Hepatic stellate cell (primary cell): ENCODE results near the gene MAGEB3.
"Not testable (repeated sequence)": the region's sequence is repeated elsewhere in the genome, so short reads cannot be mapped to it uniquely, and the experiment has no call there.

Experiments
- DNase-seq: peaks from one replicate; pipeline ENCODE4 v3.0.0; 2011; ENCODE audit warnings: low spot score

MAGEB3 gene

GRCh38 chrX:30230395-30230794 is at the start of gene MAGEB3:
MAGEB3 (plus strand) TSS chrX:30230657; CDS start chrX:30235925, 5,268 bp downstream.
- no peak for DNase-seq

- no peak for DNase-seq
Measured at GRCh38 chrX:30181353-30181752, 49.1 kb upstream of the MAGEB3 start.

- DNase-seq = no peak
Measured at GRCh38 chrX:30183554-30183953, 46.9 kb upstream of the MAGEB3 start.

- no peak for DNase-seq
Measured at GRCh38 chrX:30190426-30190825, 40.0 kb upstream of the MAGEB3 start.

- not testable (repeated sequence) for DNase-seq
Measured at GRCh38 chrX:30193910-30194309, 36.5 kb upstream of the MAGEB3 start.

- no peak for DNase-seq
Measured at GRCh38 chrX:30196322-30196721, 34.1 kb upstream of the MAGEB3 start.

- DNase-seq = no peak
Measured at GRCh38 chrX:30212172-30212571, 18.3 kb upstream of the MAGEB3 start.

GRCh38 chrX:30215357-30215843 is 15.1 kb upstream of the MAGEB3 start, which contains the start of gene MAGEB2:
MAGEB2 (plus strand) TSS chrX:30215563; CDS start chrX:30218581, 3,018 bp downstream.
- DNase-seq = no peak

GRCh38 chrX:30217465-30217864 is 13.0 kb upstream of the MAGEB3 start:
- no peak for DNase-seq

- no peak for DNase-seq
Measured at GRCh38 chrX:30219372-30219771, 11.1 kb upstream of the MAGEB3 start.

- no peak for DNase-seq
Measured at GRCh38 chrX:30220661-30221060, 9.8 kb upstream of the MAGEB3 start.

- DNase-seq = no peak
Measured at GRCh38 chrX:30224536-30224935, 5.9 kb upstream of the MAGEB3 start.

- no peak for DNase-seq
Measured at GRCh38 chrX:30228526-30228925, 1.9 kb upstream of the MAGEB3 start.

GRCh38 chrX:30241724-30242415 is 11.4 kb downstream of the MAGEB3 start, which contains the start of gene MAGEB4:
MAGEB4 (plus strand) TSS chrX:30242000; CDS start chrX:30242136, 136 bp downstream.
- DNase-seq = no peak

- no peak for DNase-seq
Measured at GRCh38 chrX:30246769-30247489, 16.5 kb downstream of the MAGEB3 start, which contains the start of gene MAGEB1. MAGEB1 (plus strand) TSS chrX:30247146; CDS start chrX:30250494, 3,348 bp downstream.

GRCh38 chrX:30248854-30249253 is 18.4 kb downstream of the MAGEB3 start:
- DNase-seq = no peak

- no peak for DNase-seq
Measured at GRCh38 chrX:30253257-30253656, 22.8 kb downstream of the MAGEB3 start.

- DNase-seq = no peak
Measured at GRCh38 chrX:30259927-30260326, 29.5 kb downstream of the MAGEB3 start.

GRCh38 chrX:30261012-30261411 is 30.6 kb downstream of the MAGEB3 start:
- no peak for DNase-seq

- DNase-seq = no peak
Measured at GRCh38 chrX:30262763-30263162, 32.3 kb downstream of the MAGEB3 start.

- no peak for DNase-seq
Measured at GRCh38 chrX:30270639-30271038, 40.2 kb downstream of the MAGEB3 start.

- DNase-seq = no peak
Measured at GRCh38 chrX:30275498-30275897, 45.0 kb downstream of the MAGEB3 start.

- no peak for DNase-seq
Measured at GRCh38 chrX:30278365-30278764, 47.9 kb downstream of the MAGEB3 start.
